ENCODE data around the gene CD40. TPM values are rescaled to one million over a fixed set of nuclear protein-coding genes. Genes with fewer than 3 reads are reported as not detected.
A peak's percentile ranks its signal among the peaks of the same experiment; 100 is the strongest.
"Not testable (repeated sequence)": the region's sequence is repeated elsewhere in the genome, so short reads cannot be mapped to it uniquely, and the experiment has no call there.

The CD40 gene
- total RNA-seq, 1 donor from 2014 or later: 1.2 TPM

DNA sequence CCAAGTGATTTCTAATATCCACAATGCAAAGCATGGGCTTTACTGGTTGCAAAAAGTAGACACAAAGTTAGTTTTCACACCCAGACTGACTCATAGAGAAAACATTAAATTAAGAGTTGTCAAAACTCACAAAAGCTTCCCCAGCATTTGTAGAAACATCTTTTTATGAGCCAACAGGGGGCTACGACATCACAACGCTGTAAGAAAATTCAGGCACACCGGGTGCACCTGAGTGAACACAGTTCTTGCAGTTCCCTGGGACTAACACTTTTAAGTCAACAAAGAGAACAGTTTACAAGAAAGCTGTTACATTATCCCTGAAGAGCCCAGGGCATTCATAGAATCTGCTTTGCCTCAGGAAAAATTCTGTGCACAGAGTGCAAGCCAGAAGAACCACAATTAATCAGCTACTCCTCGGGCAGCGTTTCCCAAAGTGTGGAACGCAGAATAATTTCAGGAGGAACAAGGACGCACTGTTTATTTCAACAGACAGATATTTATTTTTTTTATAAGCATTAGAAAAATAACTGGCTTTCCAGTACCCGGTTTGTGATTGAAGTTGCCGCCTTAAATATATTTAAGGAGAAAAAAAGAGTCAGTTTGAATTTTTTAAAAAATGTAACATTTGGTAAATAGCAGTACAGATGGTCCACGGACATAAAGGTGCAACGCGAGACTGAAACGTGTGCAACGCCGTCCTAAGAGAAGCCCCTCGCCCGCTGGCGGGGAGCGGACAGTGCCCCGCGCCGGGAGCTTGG, 29.5 kb upstream of the CD40 start:
- H3K27ac Mint-ChIP-seq (ENCODE audit: unreplicated experiment): peak overlapping the region; percentile 95
- no peaks in the 10 kb centered on the region for H3K36me3 Mint-ChIP-seq (ENCODE audit: unreplicated experiment)
- H3K27me3 Mint-ChIP-seq (ENCODE audit: unreplicated experiment): peaks cover 5% of the 10 kb centered on the region
- no peak for DNase-seq
- TF ChIP-seq, protein P1, sequence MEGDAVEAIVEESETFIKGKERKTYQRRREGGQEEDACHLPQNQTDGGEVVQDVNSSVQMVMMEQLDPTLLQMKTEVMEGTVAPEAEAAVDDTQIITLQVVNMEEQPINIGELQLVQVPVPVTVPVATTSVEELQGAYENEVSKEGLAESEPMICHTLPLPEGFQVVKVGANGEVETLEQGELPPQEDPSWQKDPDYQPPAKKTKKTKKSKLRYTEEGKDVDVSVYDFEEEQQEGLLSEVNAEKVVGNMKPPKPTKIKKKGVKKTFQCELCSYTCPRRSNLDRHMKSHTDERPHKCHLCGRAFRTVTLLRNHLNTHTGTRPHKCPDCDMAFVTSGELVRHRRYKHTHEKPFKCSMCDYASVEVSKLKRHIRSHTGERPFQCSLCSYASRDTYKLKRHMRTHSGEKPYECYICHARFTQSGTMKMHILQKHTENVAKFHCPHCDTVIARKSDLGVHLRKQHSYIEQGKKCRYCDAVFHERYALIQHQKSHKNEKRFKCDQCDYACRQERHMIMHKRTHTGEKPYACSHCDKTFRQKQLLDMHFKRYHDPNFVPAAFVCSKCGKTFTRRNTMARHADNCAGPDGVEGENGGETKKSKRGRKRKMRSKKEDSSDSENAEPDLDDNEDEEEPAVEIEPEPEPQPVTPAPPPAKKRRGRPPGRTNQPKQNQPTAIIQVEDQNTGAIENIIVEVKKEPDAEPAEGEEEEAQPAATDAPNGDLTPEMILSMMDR (IDR thresholded peaks at IDR 0.05; ENCODE audit: partially characterized antibody, unreplicated experiment): no peak
- H3K4me3 Mint-ChIP-seq (ENCODE audit: unreplicated experiment): peak overlapping the region; percentile 90
- H3K9me3 Mint-ChIP-seq (ENCODE audit: unreplicated experiment): peaks cover 5% of the 10 kb centered on the region
- peaks cover 10% of the 10 kb centered on the region for H3K4me1 Mint-ChIP-seq (ENCODE audit: low read depth, unreplicated experiment)

DNA sequence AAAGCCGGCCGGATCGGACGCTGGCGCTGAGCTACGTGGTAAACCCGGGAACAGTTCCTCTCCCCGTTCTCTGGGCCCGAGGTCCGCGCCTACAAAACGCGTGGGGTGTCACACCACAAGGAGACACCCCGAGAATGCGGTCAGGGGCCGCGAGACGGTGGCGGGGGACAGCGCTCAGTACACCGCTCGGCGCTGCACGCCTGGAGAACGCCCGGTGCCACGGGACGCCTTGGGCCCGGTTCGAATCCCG, 29.0 kb upstream of the CD40 start:
- H3K4me1 Mint-ChIP-seq (ENCODE audit: low read depth, unreplicated experiment): peaks cover 10% of the 10 kb centered on the region
- peaks cover 5% of the 10 kb centered on the region for H3K9me3 Mint-ChIP-seq (ENCODE audit: unreplicated experiment)
- no peak for DNase-seq

DNA sequence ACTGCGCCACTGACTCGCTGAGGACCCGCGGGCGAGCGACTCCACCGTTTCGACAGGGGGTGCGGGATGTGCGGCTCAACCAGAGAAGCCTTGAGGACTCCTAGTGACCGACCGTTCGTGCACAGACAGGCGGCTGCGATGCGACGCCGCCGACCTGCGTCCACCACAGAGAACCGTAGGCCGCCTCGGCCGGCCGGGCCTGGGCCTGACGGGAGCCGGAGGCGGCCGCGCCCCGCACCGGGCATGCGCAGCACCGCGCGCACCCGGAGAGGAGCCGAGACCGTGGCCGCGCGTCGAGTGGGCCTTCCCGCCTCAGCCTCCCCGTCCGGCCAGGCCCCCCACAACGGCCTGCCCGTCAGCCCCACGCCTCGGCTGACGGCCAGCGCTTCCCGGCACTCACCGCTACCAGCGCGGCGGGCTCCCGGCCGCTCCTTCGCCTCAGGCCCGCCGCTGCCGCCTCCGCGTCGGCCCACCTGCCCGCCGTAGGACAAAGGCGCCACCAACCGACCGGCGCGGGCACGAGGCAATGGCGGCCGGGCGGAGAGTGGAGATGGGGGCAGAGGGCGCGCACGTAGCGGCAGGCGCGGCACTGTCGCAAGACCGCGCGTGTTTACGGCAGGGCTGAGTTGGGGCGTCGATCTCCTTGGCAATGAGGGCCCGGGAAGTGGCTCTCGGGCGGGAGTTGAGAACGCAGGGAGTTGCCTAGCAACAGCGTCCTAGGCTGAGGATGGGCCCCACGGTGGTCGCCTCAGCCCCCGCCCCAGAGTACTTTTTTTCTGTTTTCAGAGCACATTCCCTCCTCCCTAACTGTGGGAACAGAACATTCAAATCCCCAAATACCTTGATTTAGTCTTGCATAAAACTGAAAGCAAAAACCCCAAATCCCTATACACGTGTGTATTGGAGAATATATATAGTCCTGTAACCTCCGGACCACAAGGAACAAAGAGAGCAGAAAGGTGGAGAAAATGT, 28.4 kb upstream of the CD40 start, which contains the start of gene NCOA5:
NCOA5 (minus strand) TSS at position 546 of the 972 bp plus-strand sequence. CDS start 10,538 bp downstream, outside the sequence.
- peak; percentile 96 for DNase-seq
- peaks cover 5% of the 10 kb centered on the region for H3K9me3 Mint-ChIP-seq (ENCODE audit: unreplicated experiment)
- H3K4me1 Mint-ChIP-seq (ENCODE audit: low read depth, unreplicated experiment): peaks cover 10% of the 10 kb centered on the region
- peak within 1 kb of the TSS; percentile 90 for H3K4me3 Mint-ChIP-seq (ENCODE audit: unreplicated experiment)
- H3K27ac Mint-ChIP-seq (ENCODE audit: unreplicated experiment): peak within 1 kb of the TSS; percentile 95
- peaks cover 5% of the 10 kb centered on the region for H3K27me3 Mint-ChIP-seq (ENCODE audit: unreplicated experiment)
- no peaks in the 10 kb centered on the region for H3K36me3 Mint-ChIP-seq (ENCODE audit: unreplicated experiment)
- TF ChIP-seq, protein P1 (IDR thresholded peaks at IDR 0.05; ENCODE audit: partially characterized antibody, unreplicated experiment): no peak

More for the DNA sequence above, 29.0 kb upstream of the CD40 start:
- TF ChIP-seq, protein P1 (IDR thresholded peaks at IDR 0.05; ENCODE audit: partially characterized antibody, unreplicated experiment): no peak
- H3K27me3 Mint-ChIP-seq (ENCODE audit: unreplicated experiment): peaks cover 5% of the 10 kb centered on the region
- peak overlapping the region; percentile 90 for H3K4me3 Mint-ChIP-seq (ENCODE audit: unreplicated experiment)
- H3K36me3 Mint-ChIP-seq (ENCODE audit: unreplicated experiment): no peaks in the 10 kb centered on the region
- H3K27ac Mint-ChIP-seq (ENCODE audit: unreplicated experiment): peak overlapping the region; percentile 95

DNA sequence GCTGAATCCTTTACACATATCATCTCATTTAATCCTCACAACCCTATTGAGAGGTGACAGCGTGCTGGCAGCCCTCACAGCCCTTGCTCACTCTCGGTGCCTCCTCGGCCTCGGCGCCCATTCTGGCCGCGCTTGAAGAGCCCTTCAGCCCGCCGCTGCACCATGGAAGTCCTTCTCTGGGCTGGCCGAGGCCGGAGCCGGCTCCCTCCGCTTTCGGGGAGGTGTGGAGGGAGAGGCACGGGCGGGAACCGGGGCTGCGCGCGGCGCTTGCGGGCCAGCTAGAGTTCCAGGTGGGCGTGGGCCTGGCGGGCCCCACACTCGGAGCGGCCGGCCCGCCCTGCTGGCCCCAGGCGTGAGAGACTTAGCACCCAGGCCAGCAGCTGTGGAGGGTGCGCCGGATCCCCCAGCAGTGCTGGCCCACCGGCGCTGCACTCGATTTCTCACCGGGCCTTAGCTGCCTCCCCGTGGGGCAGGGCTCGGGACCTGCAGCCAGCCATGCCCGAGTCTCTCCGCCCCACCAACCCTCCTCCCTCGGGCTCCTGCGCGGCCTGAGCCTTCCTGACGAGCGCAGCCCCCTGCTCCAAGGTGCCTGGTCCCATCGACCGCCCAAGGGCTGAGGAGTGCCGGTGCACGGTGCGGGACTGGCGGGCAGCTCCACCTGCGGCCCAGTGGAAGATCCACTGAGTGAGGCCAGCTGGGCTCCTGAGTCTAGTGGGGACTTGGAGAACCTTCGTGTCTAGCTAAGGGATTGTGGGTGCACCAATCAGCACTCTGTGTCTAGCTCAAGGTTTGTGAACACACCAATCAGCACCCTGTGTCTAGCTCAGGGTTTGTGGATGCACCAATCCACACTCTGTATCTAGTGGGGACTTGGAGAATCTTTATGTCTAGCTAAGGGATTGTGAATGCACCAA, 26.2 kb upstream of the CD40 start:
- H3K27me3 Mint-ChIP-seq (ENCODE audit: unreplicated experiment); DNase-seq; H3K4me1 Mint-ChIP-seq (ENCODE audit: low read depth, unreplicated experiment); H3K9me3 Mint-ChIP-seq (ENCODE audit: unreplicated experiment); H3K36me3 Mint-ChIP-seq (ENCODE audit: unreplicated experiment); H3K27ac Mint-ChIP-seq (ENCODE audit: unreplicated experiment); H3K4me3 Mint-ChIP-seq (ENCODE audit: unreplicated experiment): not testable (repeated sequence)

DNA sequence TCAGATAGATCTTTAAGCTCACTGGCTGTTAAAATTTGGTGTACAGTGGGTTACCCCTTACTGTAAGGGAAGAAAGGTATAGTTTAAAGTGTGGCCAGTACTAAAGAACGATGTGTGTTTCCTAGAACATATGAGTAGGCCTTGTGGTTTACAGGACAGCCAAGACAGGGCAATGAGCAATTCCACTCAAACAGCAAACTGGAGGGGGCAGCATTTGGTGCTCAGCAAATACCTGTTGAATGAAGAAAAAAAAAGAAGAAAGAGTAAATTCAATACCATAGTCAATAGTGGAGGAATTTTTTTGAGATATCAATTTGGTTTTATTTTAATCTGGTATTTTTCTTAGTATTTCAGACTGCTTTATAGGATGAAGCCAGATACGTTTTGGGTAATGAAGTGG, 24.6 kb upstream of the CD40 start:
- H3K4me3 Mint-ChIP-seq (ENCODE audit: unreplicated experiment): no peak overlapping the region
- H3K27ac Mint-ChIP-seq (ENCODE audit: unreplicated experiment): no peak overlapping the region
- no peak for DNase-seq
- H3K27me3 Mint-ChIP-seq (ENCODE audit: unreplicated experiment): peaks cover 5% of the 10 kb centered on the region
- TF ChIP-seq, protein P1 (IDR thresholded peaks at IDR 0.05; ENCODE audit: partially characterized antibody, unreplicated experiment): no peak
- no peaks in the 10 kb centered on the region for H3K4me1 Mint-ChIP-seq (ENCODE audit: low read depth, unreplicated experiment)
- H3K9me3 Mint-ChIP-seq (ENCODE audit: unreplicated experiment): peaks cover 5% of the 10 kb centered on the region
- no peaks in the 10 kb centered on the region for H3K36me3 Mint-ChIP-seq (ENCODE audit: unreplicated experiment)

All from glutamatergic neuron (in vitro differentiated cells).